ENCODE results near the gene DPF3.

DNA sequence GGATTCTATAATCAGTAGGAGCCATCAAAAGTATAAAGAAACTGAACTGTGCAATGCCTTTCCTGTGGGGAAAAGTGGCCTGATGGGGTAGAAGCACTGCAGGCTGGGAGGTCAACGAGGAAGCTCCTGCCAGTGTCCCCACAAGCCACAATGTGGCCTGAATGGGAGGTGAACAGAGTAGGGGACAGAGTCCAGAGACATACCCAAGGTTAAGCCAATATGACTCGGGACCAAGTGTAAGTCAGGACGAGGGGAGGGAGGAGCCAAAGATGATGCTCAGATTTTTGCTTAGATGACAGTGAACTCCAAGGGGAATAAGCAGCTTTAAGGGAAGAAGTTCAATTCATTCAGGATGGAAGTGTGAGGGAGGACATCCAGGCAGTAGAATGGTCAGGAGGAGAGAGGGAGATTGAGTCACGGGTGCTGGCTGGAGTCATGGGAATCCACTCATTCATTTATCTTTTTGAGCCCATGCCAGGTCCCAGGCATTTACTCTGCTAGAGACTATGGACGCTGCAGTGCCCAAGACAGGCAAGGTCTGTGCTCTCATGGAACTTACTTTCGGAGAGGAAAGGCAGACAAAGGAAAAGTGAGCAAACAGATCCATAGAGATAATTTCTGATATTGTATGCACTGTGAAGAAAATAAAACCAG lies 29.1 kb downstream of the DPF3 start:
- TF ChIP-seq, protein P1, sequence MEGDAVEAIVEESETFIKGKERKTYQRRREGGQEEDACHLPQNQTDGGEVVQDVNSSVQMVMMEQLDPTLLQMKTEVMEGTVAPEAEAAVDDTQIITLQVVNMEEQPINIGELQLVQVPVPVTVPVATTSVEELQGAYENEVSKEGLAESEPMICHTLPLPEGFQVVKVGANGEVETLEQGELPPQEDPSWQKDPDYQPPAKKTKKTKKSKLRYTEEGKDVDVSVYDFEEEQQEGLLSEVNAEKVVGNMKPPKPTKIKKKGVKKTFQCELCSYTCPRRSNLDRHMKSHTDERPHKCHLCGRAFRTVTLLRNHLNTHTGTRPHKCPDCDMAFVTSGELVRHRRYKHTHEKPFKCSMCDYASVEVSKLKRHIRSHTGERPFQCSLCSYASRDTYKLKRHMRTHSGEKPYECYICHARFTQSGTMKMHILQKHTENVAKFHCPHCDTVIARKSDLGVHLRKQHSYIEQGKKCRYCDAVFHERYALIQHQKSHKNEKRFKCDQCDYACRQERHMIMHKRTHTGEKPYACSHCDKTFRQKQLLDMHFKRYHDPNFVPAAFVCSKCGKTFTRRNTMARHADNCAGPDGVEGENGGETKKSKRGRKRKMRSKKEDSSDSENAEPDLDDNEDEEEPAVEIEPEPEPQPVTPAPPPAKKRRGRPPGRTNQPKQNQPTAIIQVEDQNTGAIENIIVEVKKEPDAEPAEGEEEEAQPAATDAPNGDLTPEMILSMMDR (IDR thresholded peaks at IDR 0.05) = no peak
- TF ChIP-seq EZH2 (IDR thresholded peaks at IDR 0.05; ENCODE audit: borderline replicate concordance, insufficient read depth, low read depth, low read length, poor library complexity, severe bottlenecking) = no peak

Data from B cell (primary cell).